Measurements from ENCODE around the gene CBX8. TPM values are rescaled to one million over a fixed set of nuclear protein-coding genes. Genes with fewer than 3 reads are reported as not detected.

Gene CBX8
- 1 to 10 TPM; 1.7 to 5.6 (median 2.2) TPM for polyA plus RNA-seq

DNA sequence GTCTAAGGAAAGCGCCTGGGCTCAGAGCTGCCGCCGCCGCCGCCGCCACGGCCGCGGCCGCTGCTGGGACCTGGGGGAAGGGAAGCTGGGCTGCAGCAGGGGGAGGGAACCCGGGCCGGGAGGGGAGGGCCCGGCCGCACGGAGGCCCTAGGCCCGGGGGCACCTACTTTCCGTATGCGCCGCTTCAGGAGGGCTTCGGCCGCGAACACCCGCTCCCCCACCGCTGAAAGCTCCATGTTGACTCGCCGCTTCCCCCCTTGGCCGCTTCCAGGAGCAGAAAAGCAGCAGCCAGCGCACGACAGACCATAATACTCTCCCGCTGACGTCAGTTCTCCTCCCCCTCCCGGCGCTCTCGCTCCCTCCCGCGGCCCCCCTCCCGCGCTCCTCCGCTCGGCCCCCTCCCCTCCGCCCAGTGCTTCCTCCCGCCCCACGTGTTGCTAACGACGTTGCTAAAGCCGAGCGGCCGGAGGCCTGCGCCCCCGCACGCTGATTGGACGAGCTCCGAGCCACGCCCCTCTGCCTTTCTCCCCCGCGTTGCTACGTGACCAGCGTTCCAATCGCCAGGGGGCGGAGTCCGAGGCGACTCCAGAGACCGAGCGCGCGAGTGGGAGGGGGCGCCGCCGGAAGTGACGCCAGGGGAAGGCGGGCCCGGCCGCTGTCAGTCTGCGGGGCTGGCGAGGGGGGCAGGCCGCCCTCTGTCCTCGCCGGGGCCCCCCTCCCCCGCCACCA, at the start of gene CBX8:
Gene CBX8, minus strand, starts transcription at position 315 of the 729 bp plus-strand sequence. Its CDS starts 79 bp downstream, at position 236.
- no peak within 1 kb of the TSS for H3K27ac ChIP-seq (ENCODE audit: low read depth, low read length)
- WGBS, 3 donors, result 1 to 2% (median 1%) methylated on average over 42 to 76 of the region's 79 CpGs

GRCh38 chr17:79845601-79845949, 48.7 kb upstream of the CBX8 start:
- H3K27ac ChIP-seq (ENCODE audit: low read depth, low read length), result no peak overlapping the region
- WGBS, 3 donors, result 11 to 48% (median 16%) methylated on average over 7 of the region's 7 CpGs

DNA sequence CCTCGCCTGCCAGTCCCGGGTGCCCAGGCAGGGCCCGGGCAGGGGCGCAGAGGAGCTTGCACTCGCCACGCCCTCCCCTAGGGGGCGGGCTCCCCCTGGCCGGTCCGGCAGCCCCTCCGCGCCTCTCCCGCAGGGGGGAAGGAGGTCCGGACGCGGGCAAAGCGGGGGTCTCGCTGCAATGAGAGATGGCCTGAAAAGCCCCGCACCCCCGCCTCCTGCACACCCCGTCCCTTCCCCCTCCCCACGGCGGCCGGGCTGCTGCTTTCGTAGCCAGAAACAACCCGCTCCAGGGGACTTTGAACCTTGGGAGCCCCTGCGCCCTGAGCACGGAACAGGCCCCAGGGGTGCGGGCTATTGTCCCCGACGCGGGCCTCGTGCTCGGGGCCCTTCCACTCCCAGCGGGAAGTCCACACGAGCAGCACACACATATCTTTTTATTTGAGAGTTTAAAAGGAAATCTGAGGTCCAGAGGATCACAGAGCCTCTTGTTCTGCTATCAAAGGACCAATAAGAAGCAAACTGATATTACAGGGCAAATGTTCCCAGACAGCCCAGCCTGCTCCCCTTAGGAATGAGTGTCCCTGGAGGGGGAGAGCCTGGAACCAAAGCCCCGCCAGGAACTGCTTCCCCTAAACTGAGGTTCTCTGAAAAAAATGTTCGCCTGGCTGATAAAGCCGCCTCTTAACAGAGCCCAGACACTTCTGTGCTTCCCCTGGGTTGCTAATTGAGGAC, 48.2 kb upstream of the CBX8 start:
- 3 to 7% (median 3%) methylated on average over 27 to 38 of the region's 38 CpGs for WGBS, 3 donors
- H3K27ac ChIP-seq (ENCODE audit: low read depth, low read length), result no peak overlapping the region

DNA sequence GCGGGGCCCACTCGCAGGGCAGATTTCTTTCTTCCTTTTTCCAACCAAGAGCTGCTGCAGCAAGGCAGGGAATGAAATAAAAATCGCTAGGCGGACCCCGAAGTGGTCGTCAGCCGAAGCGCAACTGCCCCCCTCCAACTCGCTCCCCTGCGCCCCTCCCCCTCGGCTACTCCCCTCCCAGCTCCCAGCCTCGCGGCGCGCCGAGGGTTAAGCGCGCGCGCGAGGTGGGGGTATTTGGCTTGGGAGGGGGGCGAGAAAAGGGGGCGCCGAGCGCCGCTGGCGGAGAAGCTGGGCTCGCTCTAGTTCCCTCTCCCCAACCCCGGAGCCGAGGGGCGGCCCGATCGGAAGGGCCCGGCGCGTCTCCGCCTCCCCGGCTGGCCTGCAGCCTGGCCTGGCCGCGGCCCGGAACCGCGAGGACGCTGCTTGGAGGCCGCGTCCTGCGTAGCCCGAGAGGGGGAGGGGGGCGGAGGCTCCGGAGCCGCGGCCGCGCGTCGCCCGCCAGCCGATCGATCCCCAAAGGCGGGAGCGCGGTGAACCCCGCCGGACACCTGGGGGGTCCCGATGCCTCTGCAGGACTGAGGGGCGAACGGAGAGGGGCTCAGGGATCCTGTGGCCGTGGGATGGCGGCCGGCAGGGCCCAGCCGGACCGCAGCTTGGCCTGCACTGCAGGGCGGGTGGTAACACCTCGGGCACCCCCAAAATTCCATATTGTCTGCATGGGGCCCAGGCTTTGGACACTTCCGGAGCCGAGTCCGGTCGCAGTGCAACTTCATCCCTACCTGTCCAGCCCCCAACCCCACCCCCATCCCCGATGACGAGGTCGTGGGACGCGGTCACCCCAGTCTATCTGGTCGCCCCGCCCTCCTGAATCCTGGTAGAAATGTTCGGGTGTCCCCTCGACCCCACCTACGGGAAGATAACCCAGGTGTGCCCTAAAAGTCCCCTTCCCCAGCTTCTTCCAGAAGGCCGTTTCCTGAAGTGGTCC, 47.2 kb upstream of the CBX8 start:
- no peak overlapping the region for H3K27ac ChIP-seq (ENCODE audit: low read depth, low read length)
- WGBS, 3 donors, result 1 to 3% (median 2%) methylated on average over 52 to 89 of the region's 89 CpGs

DNA sequence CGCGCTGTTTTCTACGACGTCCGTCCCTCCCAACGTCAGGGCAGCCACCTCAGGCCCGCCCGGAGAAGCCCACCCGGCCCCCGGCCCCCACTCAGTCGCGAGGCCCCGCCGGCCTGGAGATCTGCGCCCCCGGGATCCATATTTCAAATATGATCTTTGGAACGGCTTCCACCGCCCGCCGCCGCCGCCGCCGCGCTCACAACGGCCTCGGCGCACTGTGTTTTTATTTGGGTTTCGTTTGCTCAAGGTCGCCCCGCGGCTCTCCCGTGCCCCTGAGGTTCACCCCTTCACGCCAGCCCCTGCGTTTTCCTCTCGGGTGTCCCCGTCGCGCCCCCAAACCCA, 46.6 kb upstream of the CBX8 start:
- 0 to 2% (median 1%) methylated on average over 39 of the region's 39 CpGs for WGBS, 3 donors
- no peak overlapping the region for H3K27ac ChIP-seq (ENCODE audit: low read depth, low read length)

- no peak overlapping the region for H3K27ac ChIP-seq (ENCODE audit: low read depth, low read length)
- 4 to 7% (median 5%) methylated on average over 52 to 66 of the region's 66 CpGs for WGBS, 3 donors
Observed at GRCh38 chr17:79842656-79843473, 46.0 kb upstream of the CBX8 start.

- WGBS, 3 donors, result 15 to 18% (median 16%) methylated on average over 20 of the region's 20 CpGs
- H3K27ac ChIP-seq (ENCODE audit: low read depth, low read length), result no peak overlapping the region
Observed at GRCh38 chr17:79842136-79842655, 45.3 kb upstream of the CBX8 start.

GRCh38 chr17:79841369-79842135, 44.7 kb upstream of the CBX8 start:
- no peak overlapping the region for H3K27ac ChIP-seq (ENCODE audit: low read depth, low read length)
- 4 to 6% (median 5%) methylated on average over 49 to 55 of the region's 55 CpGs for WGBS, 3 donors

- WGBS, 3 donors, result 2 to 3% (median 2%) methylated on average over 19 of the region's 19 CpGs
- no peak overlapping the region for H3K27ac ChIP-seq (ENCODE audit: low read depth, low read length)
Observed at GRCh38 chr17:79840989-79841286, 44.1 kb upstream of the CBX8 start.

DNA sequence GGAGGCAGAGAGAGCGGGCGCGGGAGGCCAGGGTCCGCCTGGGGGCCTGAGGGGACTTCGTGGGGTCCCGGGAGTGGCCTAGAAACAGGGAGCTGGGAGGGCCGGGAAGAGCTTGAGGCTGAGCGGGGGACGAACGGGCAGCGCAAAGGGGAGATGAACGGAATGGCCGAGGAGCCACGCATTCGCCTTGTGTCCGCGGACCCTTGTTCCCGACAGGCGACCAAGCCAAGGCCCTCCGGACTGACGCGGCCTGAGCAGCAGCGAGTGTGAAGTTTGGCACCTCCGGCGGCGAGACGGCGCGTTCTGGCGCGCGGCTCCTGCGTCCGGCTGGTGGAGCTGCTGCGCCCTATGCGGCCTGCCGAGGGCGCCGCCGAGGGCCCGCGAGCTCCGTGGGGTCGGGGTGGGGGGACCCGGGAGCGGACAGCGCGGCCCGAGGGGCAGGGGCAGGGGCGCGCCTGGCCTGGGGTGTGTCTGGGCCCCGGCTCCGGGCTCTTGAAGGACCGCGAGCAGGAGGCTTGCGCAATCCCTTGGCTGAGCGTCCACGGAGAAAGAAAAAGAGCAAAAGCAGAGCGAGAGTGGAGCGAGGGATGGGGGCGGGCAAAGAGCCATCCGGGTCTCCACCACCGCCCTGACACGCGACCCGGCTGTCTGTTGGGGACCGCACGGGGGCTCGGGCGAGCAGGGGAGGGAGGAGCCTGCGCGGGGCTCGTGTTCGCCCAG, 43.6 kb upstream of the CBX8 start:
- no peak overlapping the region for H3K27ac ChIP-seq (ENCODE audit: low read depth, low read length)
- WGBS, 3 donors, result 4 to 5% (median 5%) methylated on average over 43 to 74 of the region's 74 CpGs

DNA sequence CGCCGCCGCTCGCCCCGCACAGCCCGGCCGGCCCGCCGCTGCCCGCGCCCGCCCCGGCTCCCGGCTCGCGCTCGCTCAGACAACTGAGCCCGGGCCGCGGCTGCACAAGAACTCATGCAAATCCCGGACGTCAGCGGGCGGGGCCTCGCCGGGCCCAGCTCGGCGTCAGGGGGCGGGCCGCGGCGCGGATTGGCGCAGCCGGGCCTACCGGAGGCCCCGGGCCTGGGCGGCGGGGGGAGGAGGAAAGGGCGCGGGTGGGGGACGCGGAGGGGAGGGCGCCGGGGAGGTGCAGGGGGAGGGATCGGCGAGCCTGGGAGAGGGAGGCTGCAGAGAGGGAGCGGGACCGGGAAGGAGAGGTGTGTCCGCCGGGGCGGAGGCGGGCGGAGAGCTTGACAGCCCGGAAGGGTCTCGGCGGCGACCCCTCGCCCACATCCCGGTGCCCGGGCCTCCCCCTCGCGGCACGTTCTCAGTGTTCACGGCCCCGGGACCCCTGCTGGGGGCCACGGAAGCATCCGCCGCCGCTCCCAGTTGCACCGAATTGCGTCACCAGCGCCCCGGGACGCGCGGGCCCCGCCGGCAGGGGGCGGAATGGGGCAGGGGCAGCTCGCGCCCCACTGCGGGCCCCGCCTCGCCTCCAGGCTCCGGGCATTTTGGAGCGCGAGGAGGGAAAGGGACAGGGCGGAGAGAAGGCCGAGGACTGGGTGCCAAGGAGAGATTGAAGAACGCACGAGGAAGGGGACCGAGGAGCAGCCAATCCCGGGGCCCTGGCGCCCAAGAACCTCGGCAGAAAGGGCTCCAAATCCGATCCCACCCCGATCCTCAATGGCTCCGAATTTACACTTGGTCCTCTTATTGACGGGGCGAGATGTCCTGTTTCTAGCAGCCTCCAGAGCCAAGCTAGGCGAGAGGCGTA, 42.7 kb upstream of the CBX8 start, which contains the start of gene CBX4:
Gene CBX4, minus strand, starts transcription at position 85 of the 913 bp plus-strand sequence. CDS start 189 bp downstream, outside the sequence.
- H3K27ac ChIP-seq (ENCODE audit: low read depth, low read length), result peak within 1 kb of the TSS; percentile 30
- 1 to 2% (median 2%) methylated on average over 52 to 100 of the region's 103 CpGs for WGBS, 3 donors

GRCh38 chr17:79838522-79839274, 41.8 kb upstream of the CBX8 start:
- 1 to 2% (median 1%) methylated on average over 41 to 67 of the region's 67 CpGs for WGBS, 3 donors
- peak overlapping the region; percentile 30 for H3K27ac ChIP-seq (ENCODE audit: low read depth, low read length)

DNA sequence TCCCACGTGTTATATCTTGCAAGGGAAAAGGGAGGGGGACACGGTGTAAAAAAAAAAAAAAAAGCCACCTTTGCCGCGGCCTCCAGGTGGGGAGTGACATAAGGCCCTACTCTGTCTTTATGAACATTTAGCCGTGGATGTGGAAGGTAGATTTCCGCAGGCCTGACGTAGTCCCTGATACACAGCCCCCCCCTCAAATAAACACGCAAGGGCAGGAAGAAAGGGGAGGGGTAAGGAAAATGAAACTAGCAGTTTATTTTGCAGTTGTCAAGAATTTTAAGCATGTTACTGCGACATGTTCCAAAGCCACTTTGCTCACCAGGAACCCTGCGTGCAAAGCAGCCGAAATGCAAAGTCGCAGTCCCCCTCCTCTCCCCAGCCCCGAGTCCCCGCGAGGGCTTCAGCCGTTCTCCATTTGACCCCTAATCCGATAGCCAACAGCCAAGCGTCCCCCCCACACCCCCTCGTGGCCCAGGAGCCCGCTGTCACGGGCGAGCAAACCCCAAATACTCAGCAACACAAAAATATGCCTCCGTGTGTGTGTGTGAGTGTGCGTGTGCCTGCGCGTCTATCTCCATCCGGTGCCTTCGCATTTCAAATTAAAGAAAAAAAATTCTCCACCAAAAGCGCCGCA, 41.1 kb upstream of the CBX8 start:
- 1 to 3% (median 1%) methylated on average over 30 of the region's 30 CpGs for WGBS, 3 donors
- H3K27ac ChIP-seq (ENCODE audit: low read depth, low read length), result no peak overlapping the region

- WGBS, 3 donors, result 9 to 24% (median 18%) methylated on average over 38 to 41 of the region's 41 CpGs
- H3K27ac ChIP-seq (ENCODE audit: low read depth, low read length), result no peak overlapping the region
Observed at GRCh38 chr17:79836972-79837887, 40.4 kb upstream of the CBX8 start.
